K562 (cell line): ENCODE data around the gene USP7.

Source experiments
- NKRF ChIP-seq: fragments of 450-650 bp; IDR thresholded peaks from 2 replicates; pipeline ENCODE4 v1.6.1; 2016; ENCODE audit warnings: borderline replicate concordance
- TEAD4 ChIP-seq, 2 experiments: sonication (generic) in 1 of 2; formaldehyde crosslinking in 1 of 2; IDR thresholded peaks; 2 replicates each; pipeline versions ENCODE4 v1.6.1 to v1.8.0; 2012 to 2022; ENCODE audit warnings: borderline replicate concordance in 1 of 2, inconsistent platforms in 1 of 2, low read length in 1 of 2, mild to moderate bottlenecking in 1 of 2, missing genetic modification reagents in 1 of 2

- no peak for TF ChIP-seq NKRF
- no peak for TF ChIP-seq TEAD4 (IDR thresholded peaks at IDR 0.05; ENCODE audit: low read length)
- no peak for TF ChIP-seq TEAD4 (CRISPR knock-in tag; IDR thresholded peaks at IDR 0.05; ENCODE audit: borderline replicate concordance)
Measured at GRCh38 chr16:8964462-8964861, 756 bp upstream of the USP7 start.
